GM12864 (cell line): ENCODE data around the gene SMC1A.

Experiments used
- DNase-seq: peaks from one replicate; pipeline ENCODE4 v3.0.0-alpha.2; 2011; ENCODE audit warnings: low read depth
- H3K4me3 ChIP-seq: 2 replicates; pipeline ENCODE4 v1.5.1; 2011; ENCODE audit warnings: mild to moderate bottlenecking, low read depth, low read length, control low read depth
- TF ChIP-seq, protein P1 (sequence below): IDR thresholded peaks from 2 replicates; pipeline ENCODE4 v1.5.1; 2011; ENCODE audit warnings: low read depth, mild to moderate bottlenecking, moderate library complexity, low read length, control low read depth, inconsistent platforms; ENCODE audit errors: missing control alignments

SMC1A gene

DNA sequence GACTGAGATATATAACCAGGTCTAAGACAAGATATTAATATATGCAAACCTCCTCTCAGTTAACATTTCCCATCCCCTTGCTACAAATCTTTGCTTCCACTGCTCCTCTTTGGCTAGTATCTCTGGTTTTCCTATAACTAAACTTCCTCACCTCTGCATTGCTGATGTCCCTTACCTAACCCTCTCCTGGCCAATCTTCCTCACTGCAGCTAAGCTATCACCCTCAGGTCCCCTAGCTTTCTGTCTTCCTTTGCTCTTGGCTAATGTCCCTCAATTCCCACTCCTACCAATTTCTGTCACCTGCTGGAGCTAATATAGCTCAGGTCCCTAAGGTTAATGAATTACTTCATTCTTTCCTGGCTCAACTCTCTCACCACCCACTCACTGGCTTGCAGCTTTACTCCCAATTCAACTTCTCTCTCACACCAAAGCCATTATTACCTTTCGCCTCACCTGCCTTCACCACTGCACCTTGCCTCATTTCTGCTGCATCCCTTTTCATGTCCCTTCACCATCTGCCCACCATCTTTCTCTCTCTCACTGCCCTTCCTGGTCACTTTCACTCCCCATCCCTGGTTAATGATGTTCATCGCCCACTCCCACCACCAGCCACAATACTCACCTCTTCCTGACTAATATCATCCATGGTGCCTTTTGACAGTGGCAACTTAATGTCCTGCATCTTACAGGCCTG, 26.7 kb downstream of the SMC1A start:
- TF ChIP-seq, protein P1, sequence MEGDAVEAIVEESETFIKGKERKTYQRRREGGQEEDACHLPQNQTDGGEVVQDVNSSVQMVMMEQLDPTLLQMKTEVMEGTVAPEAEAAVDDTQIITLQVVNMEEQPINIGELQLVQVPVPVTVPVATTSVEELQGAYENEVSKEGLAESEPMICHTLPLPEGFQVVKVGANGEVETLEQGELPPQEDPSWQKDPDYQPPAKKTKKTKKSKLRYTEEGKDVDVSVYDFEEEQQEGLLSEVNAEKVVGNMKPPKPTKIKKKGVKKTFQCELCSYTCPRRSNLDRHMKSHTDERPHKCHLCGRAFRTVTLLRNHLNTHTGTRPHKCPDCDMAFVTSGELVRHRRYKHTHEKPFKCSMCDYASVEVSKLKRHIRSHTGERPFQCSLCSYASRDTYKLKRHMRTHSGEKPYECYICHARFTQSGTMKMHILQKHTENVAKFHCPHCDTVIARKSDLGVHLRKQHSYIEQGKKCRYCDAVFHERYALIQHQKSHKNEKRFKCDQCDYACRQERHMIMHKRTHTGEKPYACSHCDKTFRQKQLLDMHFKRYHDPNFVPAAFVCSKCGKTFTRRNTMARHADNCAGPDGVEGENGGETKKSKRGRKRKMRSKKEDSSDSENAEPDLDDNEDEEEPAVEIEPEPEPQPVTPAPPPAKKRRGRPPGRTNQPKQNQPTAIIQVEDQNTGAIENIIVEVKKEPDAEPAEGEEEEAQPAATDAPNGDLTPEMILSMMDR, result no peak
- no peak for DNase-seq
- no peak overlapping the region for H3K4me3 ChIP-seq

DNA sequence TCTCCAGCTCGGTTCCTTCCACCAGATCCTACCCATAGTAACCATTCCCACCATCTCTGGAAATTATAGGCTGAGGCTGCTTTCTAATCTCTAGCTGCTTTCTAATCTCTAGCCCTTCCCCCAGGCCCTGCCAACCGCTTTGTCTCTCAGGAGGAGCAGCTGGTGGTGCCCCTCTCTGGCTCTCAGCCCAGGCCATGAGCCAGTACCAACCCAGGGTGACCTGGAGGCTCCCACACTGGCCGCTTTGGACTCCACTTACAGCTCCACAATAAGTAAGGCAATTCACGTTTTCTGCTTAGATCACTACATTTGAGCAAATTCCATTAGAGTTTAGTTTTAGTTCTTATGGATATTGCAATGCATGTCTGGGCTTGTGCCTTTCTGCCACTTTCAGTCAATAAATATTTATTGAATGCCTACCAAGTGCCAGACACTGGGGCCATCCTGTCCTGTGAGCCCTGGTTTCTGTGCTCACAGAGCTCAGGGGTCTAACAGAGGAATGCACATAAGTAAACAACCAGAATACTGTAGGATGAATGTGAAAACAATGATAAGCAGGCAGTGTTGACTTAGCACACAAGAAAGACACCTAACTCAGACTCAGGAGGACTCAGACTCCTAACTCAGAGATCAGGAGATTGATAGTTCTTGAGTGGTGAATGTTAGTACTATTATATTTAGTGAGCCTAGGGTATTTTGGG, 38.9 kb downstream of the SMC1A start:
- H3K4me3 ChIP-seq, result no peak overlapping the region
- TF ChIP-seq, protein P1, result no peak
- no peak for DNase-seq

DNA sequence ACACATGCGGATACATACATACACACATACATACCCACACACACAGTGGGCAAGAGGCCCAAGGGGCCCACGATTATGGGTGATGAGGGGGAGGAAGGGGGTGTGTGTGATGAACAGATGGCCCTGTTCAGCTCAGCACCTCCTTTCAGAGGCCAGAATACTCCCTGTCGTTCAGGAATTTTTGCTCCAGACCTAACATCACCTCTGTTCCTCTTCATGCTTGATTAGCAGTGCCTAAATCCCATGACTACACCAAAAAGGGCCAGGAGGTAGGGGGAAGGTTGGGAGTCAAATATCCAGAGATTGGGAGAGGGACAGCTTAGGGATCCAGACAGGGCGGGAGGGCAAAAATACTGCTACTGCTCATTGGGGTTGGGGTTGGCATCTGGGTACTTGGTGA, 42.7 kb downstream of the SMC1A start:
- H3K4me3 ChIP-seq, result no peak overlapping the region
- DNase-seq, result no peak
- TF ChIP-seq, protein P1, result no peak

DNA sequence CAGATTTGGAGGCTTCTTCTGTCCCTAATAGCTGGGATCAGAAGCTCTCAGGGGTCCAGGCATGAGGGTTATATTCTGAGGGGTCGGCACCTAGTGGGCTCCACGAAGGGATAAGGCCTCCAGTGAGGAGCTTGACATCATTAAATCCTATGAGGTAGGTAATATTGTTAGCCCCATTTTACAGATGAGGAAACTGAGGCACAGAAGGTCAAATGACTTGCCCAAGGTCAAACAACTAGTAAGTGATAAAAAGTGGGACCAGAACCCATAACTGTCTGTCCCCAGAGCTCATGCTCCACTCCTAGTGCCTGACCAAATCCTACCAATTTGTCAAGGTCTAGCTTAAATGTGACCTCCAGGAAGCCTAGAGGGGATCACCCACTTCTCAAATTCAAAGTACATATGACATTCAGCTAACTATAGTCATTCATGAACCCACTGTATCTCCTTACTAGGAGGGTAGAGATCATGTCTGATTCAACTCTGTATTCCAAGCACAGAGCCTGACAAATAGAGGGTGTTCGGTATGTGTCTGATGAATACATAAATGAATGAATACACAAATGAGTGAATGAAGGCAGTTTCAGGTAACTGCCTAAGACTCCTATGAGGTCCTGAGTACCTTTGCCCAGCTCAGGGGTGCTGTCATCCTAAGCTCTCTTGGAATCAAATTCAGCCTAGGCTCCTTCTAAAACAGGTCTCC, 43.3 kb downstream of the SMC1A start:
- TF ChIP-seq, protein P1, result no peak
- H3K4me3 ChIP-seq, result no peak overlapping the region
- DNase-seq, result no peak

DNA sequence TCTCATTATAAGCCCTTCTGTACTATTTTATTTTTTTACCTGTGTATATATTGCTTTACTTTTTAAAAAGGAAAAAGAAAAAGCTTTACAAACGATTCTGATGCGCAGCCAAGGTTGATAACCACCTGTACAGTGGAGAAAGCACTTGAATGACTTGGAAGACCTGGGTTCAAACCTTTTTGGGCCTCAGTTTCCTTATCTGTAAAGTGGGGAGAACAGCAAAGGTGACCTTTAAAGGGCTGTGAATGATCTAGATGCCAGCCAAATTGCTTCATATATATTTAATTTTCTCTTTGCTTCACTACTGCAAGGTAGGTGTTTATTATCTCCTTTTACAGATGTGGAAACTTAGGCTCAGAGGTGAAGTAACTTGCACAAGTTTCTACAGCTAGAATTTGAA, 45.0 kb downstream of the SMC1A start:
- DNase-seq, result no peak
- TF ChIP-seq, protein P1, result no peak
- H3K4me3 ChIP-seq, result no peak overlapping the region

DNA sequence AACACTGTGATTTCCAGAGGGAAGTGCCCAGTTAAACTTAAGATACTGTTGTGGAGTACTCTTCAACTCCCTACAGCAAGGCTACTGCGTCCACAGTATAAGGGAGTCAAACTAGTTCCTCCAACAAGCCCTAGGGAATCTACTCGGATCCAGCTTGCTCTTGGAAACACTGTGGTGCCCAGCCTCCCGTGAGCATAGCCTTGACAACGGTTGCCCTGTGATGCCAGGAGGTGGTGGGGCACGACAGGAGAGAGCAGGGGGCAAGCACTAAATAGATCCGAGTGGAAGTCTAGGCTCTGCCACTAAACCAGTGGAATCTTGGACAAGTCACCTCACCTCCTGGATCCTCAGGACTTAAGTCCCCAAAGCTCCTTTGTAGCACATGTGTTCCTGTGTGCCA, 45.6 kb downstream of the SMC1A start:
- TF ChIP-seq, protein P1, result no peak
- DNase-seq, result no peak
- no peak overlapping the region for H3K4me3 ChIP-seq
